Adipocyte (in vitro differentiated cells): ENCODE measurements around the gene TRIM32.

Source experiments
- DNase-seq: peaks from one replicate; pipeline ENCODE4 v3.0.0-alpha.2; 2015; ENCODE audit warnings: low read depth
- H3K27me3 ChIP-seq: replicated peaks from 2 replicates; pipeline ENCODE4 v1.7.0; 2013; ENCODE audit warnings: mild to moderate bottlenecking, low read length, moderate library complexity; ENCODE audit not compliant: control insufficient read depth, insufficient read depth
- H3K36me3 ChIP-seq: 2 replicates; pipeline ENCODE4 v1.7.0; 2013; ENCODE audit warnings: low read length, mild to moderate bottlenecking, moderate library complexity; ENCODE audit not compliant: control insufficient read depth, insufficient read depth, severe bottlenecking
- H3K4me1 ChIP-seq: 2 replicates; pipeline ENCODE4 v1.7.0; 2013; ENCODE audit warnings: mild to moderate bottlenecking, low read length, moderate library complexity; ENCODE audit not compliant: control insufficient read depth, insufficient read depth
- H3K4me3 ChIP-seq: 2 replicates; pipeline ENCODE4 v1.7.0; 2013; ENCODE audit warnings: mild to moderate bottlenecking, low read length, moderate library complexity
- H3K9ac ChIP-seq: 2 replicates; pipeline ENCODE4 v1.7.0; 2013; ENCODE audit warnings: mild to moderate bottlenecking, low read length, moderate library complexity
- H3K9me3 ChIP-seq: 2 replicates; pipeline ENCODE4 v1.7.0; 2013; ENCODE audit warnings: mild to moderate bottlenecking, low read length, moderate library complexity; ENCODE audit not compliant: control insufficient read depth

The TRIM32 gene

DNA sequence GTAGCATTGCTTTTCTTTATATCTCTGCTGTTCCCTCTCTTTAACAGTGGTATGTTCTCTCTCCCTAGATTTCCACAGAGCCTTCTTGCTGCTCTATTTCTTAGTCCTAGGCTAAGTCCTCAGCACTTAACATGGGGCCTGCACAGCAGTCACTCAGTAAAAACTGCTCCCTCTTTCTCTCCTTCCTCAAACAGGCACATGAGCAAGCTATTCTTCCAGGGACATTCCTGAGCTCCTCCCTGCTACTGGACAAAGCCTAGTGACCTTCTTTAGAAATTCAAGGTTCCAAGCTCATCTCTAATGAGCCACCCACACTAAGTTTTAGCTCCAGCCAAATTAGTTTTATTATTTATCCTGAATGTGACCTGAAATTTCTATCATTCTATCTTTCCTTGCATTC lies 39.5 kb downstream of the TRIM32 start:
- Histone ChIP-seq H3K27me3 (no peaks in the 10 kb centered on the region), H3K4me3 (no peak overlapping the region), H3K9ac (no peak overlapping the region), H3K36me3 (no peaks in the 10 kb centered on the region), H3K4me1 (no peaks in the 10 kb centered on the region), H3K9me3 (no peaks in the 10 kb centered on the region)
- no peak for DNase-seq

DNA sequence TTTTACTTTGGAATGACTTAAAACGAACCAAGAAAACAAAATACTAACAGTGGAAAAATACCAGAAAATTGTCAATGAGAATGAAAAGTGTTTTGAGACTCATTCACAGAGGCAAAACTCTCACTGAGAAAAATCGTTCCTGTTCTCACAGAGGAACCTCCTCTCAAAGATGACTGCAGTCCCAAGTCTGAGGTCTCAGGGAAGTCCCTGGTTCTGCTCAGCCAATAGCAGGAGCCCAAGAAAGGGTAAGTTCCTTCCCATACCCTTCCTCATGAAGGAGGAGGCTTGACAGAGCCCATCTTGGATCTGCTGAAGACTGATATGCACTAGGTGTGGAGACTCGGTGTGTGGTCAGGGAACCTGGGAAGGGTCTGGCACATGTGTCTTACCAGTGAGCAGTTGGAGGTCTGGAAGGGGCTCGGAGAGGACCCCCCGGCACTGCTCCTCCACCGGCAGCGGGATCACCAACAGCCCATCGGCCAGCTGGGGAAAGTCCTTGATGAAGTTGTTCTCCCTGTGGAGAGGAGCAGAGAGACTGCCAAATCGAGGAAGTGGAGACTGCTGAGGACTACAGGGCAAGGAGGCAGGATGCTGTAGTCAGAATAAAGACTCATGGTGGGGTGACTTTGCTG lies 46.0 kb downstream of the TRIM32 start:
- Histone ChIP-seq H3K4me1 (no peaks in the 10 kb centered on the region), H3K9me3 (no peaks in the 10 kb centered on the region), H3K9ac (no peak overlapping the region), H3K36me3 (no peaks in the 10 kb centered on the region), H3K4me3 (no peak overlapping the region), H3K27me3 (no peaks in the 10 kb centered on the region)
- DNase-seq, result no peak

DNA sequence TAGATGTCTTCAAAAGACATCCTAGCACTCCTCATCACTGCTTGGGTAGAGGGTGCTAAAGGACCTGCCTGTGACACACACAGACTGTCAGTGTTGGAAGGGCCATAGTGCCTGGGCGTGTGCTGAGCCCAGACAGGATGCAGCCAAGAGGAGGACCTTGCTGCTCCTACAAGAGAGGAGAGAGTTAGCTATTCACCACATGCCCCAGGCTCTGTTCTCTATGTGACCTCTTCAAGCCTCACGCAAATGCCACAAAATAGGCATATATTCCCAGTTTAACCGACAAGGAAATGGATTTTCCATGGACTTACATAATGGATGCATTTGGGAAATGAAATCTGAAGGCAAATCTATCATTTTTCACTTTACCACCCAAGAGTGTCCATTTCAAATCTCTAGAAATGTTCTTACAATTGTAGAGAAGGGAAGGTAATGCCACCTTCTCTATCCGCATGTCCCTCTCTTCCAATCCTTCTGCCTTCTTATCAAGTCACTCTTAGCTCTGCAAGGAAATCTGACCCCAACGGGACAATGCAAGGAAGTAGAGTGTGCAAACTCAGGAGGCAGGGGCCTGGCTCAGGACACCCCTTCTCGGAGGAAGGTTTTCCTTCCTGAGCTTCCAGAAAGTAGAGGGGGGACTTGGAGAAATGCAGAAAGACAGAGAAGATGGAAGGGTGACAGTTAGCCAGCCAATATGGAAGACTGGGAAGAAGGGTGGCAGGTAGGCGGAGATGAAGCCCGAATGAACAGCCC lies 49.5 kb downstream of the TRIM32 start:
- Histone ChIP-seq H3K27me3 (peaks cover 4% of the 10 kb centered on the region), H3K9ac (no peak overlapping the region), H3K4me3 (no peak overlapping the region), H3K4me1 (no peaks in the 10 kb centered on the region), H3K9me3 (no peaks in the 10 kb centered on the region), H3K36me3 (no peaks in the 10 kb centered on the region)
- DNase-seq, result no peak

- peak; percentile 88 for DNase-seq
- no peaks in the 10 kb centered on the region for H3K4me1 ChIP-seq
- no peaks in the 10 kb centered on the region for H3K9me3 ChIP-seq
- H3K9ac ChIP-seq, result no peak overlapping the region
- H3K27me3 ChIP-seq, result peaks cover 4% of the 10 kb centered on the region
- no peaks in the 10 kb centered on the region for H3K36me3 ChIP-seq
- no peak overlapping the region for H3K4me3 ChIP-seq
Measured at GRCh38 chr9:116737152-116737546, 50.0 kb downstream of the TRIM32 start.

DNA sequence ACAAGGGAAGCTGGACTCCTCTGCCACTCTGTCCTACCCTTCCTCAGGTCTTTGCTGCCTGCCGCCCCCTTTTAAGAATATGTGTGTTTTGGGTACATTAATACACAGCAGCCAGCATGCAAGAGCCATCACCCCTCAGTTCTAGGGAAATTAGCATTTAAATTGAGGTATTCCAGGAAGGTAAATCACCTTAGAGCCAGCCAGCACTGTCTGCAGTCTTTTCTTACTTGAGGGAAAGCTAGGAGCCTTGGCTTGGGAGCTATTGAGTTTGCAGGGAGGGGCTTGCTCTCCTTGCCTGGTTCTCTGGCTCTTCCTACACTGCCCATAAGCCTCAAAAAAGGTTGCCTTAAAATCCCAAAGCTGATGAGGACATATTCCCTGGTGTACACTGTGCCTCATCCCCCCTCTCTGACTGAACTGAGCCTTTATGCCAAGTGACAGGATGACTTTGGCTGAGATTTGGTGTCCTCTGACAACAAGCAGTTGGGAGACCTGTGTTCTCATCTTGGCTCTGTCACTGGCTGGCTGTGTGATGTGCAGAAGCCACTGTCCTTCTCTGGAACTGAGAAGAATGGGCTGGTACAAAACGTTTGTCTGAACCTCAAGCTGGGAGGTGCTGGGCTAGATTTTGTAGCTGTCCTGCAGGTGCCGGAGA lies 54.1 kb downstream of the TRIM32 start:
- Histone ChIP-seq H3K27me3 (peaks cover 4% of the 10 kb centered on the region), H3K9me3 (no peaks in the 10 kb centered on the region), H3K9ac (no peak overlapping the region), H3K4me3 (no peak overlapping the region), H3K36me3 (no peaks in the 10 kb centered on the region), H3K4me1 (peaks cover 7% of the 10 kb centered on the region)
- no peak for DNase-seq

DNA sequence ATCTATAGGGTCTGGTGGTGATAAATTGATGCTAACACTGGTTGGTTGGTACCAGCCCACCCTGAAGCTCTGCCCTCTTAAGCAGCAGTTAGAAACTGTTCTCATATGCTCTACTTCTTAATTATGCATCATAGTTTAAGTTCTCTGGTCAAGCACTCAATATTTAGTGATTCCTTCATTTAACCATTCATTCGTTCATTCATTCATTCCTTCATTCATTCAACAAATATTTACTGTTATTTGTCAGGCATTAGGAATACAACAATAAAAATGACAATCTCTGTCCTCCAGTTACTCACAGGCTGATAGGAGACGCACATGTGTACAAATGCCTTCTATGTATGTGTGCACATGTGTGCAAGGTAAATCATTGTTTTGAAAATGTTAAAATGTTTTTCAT lies 54.6 kb downstream of the TRIM32 start:
- Histone ChIP-seq H3K9me3 (no peaks in the 10 kb centered on the region), H3K9ac (no peak overlapping the region), H3K4me3 (no peak overlapping the region), H3K4me1 (peaks cover 7% of the 10 kb centered on the region), H3K36me3 (no peaks in the 10 kb centered on the region), H3K27me3 (peaks cover 4% of the 10 kb centered on the region)
- DNase-seq, result no peak

DNA sequence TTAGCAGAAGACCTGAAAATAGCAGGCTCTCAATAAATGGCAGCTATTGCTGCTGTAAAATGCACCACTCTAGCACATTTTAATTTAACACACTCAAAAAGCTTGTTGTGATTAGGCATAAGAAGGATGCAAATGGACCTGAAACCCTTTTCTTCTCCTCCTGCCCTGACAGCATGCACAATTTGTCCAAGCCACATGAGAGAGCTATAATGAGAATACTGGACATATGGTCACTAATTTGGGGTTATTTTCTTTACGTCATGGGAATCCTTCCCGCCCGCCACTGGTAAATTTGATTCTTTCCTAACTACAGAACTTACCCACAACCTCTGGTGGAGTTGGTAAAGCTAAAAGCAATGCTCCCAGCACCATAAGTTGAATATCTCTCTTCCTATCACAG lies 62.1 kb downstream of the TRIM32 start:
- Histone ChIP-seq H3K36me3 (no peaks in the 10 kb centered on the region), H3K27me3 (no peaks in the 10 kb centered on the region), H3K9ac (no peak overlapping the region), H3K9me3 (no peaks in the 10 kb centered on the region), H3K4me1 (peaks cover 7% of the 10 kb centered on the region), H3K4me3 (no peak overlapping the region)
- no peak for DNase-seq

GRCh38 chr9:116749772-116750171 lies 62.7 kb downstream of the TRIM32 start:
- Histone ChIP-seq H3K4me3 (no peak overlapping the region), H3K9ac (no peak overlapping the region), H3K27me3 (no peaks in the 10 kb centered on the region), H3K9me3 (no peaks in the 10 kb centered on the region), H3K36me3 (no peaks in the 10 kb centered on the region), H3K4me1 (peaks cover 7% of the 10 kb centered on the region)
- DNase-seq, result no peak

DNA sequence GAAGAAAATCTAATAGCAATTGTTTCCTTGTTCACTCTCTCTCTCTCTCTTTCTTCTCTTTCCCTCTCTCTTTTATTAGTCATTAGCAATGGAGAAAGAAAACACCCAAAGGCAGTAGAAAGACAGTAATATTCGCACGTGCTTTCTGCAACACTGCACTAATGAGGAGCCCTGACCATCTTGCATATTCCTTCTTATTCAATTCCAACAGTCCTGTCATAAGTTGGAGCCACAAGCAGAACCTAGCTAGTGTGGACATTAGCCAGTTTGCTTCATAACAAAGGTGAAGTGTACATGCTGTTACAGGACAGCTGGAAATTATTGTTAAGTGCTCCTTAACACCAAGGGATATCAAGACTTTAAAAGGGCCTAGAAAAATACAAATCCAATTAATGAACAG lies 63.4 kb downstream of the TRIM32 start:
- Histone ChIP-seq H3K9ac (no peak overlapping the region), H3K4me3 (no peak overlapping the region), H3K27me3 (no peaks in the 10 kb centered on the region), H3K36me3 (no peaks in the 10 kb centered on the region), H3K4me1 (peaks cover under 1% of the 10 kb centered on the region), H3K9me3 (no peaks in the 10 kb centered on the region)
- no peak for DNase-seq
